Central memory CD8-positive, alpha-beta T cell (primary cell): Measurements from ENCODE around the gene GJA10.
A peak's percentile ranks its signal among the peaks of the same experiment; 100 is the strongest.
"Not testable (repeated sequence)": the region's sequence is repeated elsewhere in the genome, so short reads cannot be mapped to it uniquely, and the experiment has no call there.

ENCODE experiments used
- ATAC-seq: fragments of 150-1000 bp; cut with Tn5 transposase; replicated peaks from 2 replicates; pipeline ENCODE4 v1.10.0; 2022; ENCODE audit warnings: mild to moderate bottlenecking, moderate FRiP score, moderate number of reproducible peaks; ENCODE audit not compliant: poor library complexity, severe bottlenecking; ENCODE audit errors: extremely low read depth
- DNase-seq, 2 donors: peaks; one replicate each; pipeline ENCODE4 v3.0.0; 2021; ENCODE audit warnings: low spot score in 2 of 2
- H3K27ac Mint-ChIP-seq: one replicate; pipeline ENCODE4 v1.8.0; 2022; ENCODE audit warnings: low read depth, mild to moderate bottlenecking, moderate library complexity, mixed read lengths
- H3K27me3 Mint-ChIP-seq: one replicate; pipeline ENCODE4 v1.8.0; 2022; ENCODE audit warnings: mixed read lengths
- H3K36me3 Mint-ChIP-seq: one replicate; pipeline ENCODE4 v1.8.0; 2022; ENCODE audit warnings: mild to moderate bottlenecking, moderate library complexity, mixed read lengths; ENCODE audit not compliant: insufficient read depth
- H3K4me1 Mint-ChIP-seq: one replicate; pipeline ENCODE4 v1.8.0; 2022; ENCODE audit warnings: mixed read lengths
- H3K4me3 Mint-ChIP-seq: one replicate; pipeline ENCODE4 v1.8.0; 2022; ENCODE audit warnings: mild to moderate bottlenecking, moderate library complexity, mixed read lengths
- H3K9me3 Mint-ChIP-seq: one replicate; pipeline ENCODE4 v1.8.0; 2022; ENCODE audit warnings: mixed read lengths

GJA10 gene

DNA sequence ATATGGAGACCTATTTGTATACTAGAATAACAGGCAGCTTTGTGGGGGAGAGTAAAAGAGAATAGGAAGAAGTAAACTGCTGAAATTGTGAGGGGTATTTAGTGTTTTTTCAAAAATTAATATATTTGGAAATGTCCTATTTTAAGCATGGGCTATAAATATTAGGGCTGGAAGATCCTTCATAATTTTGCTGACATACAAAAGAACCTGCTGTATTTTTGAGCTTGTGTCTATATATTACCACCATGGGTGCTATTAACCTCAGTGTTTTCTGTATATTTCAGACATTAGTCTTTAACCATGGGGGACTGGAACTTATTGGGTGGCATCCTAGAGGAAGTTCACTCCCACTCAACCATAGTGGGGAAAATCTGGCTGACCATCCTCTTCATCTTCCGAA lies at the start of gene GJA10:
TSS of gene GJA10 (plus strand) at position 301 of the 400 bp plus-strand sequence. CDS start at position 301, 0 bp downstream.
- Mint-ChIP-seq H3K27me3 (peaks cover 68% of the 10 kb centered on the region), H3K36me3 (no peaks in the 10 kb centered on the region), H3K4me3 (no peak within 1 kb of the TSS), H3K9me3 (no peaks in the 10 kb centered on the region), H3K27ac (no peak within 1 kb of the TSS), H3K4me1 (no peaks in the 10 kb centered on the region)
- ATAC-seq = no peak
- DNase-seq = no peak

GRCh38 chr6:89847513-89847912 lies 46.8 kb upstream of the GJA10 start:
- DNase-seq, ATAC-seq, H3K27ac Mint-ChIP-seq, H3K4me3 Mint-ChIP-seq, H3K9me3 Mint-ChIP-seq, H3K27me3 Mint-ChIP-seq: not testable (repeated sequence)
- peaks cover 22% of the 10 kb centered on the region for H3K36me3 Mint-ChIP-seq
- H3K4me1 Mint-ChIP-seq = peaks cover 11% of the 10 kb centered on the region

- no peak overlapping the region for H3K4me3 Mint-ChIP-seq
- ATAC-seq (no peak), DNase-seq (no peak)
- no peaks in the 10 kb centered on the region for H3K27me3 Mint-ChIP-seq
- no peak overlapping the region for H3K27ac Mint-ChIP-seq
- peaks cover 51% of the 10 kb centered on the region for H3K36me3 Mint-ChIP-seq
- H3K9me3 Mint-ChIP-seq = no peaks in the 10 kb centered on the region
- H3K4me1 Mint-ChIP-seq = no peaks in the 10 kb centered on the region
Measured at GRCh38 chr6:89853068-89853467, 41.2 kb upstream of the GJA10 start.

DNA sequence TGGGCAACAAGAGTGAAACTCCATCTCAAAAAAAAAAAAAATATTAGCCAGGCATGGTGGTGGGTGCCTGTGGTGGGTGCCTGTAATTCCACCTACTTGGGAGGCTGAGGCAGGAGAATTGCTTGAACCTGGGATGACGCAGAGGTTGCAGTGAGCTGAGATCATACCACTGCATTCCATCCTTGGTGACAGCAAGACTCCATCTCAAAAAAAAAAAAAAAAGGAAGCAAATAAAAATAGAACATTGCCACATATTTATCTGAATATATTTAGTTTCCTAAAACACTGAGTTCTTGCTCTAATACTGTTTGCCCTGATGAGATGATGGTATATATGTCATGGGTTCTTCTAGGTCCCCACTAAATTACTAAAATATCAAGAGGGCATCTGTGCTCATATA lies 36.2 kb upstream of the GJA10 start:
- Mint-ChIP-seq H3K9me3 (no peaks in the 10 kb centered on the region), H3K4me1 (peaks cover 11% of the 10 kb centered on the region), H3K36me3 (peaks cover 68% of the 10 kb centered on the region), H3K4me3 (no peak overlapping the region), H3K27ac (no peak overlapping the region), H3K27me3 (no peaks in the 10 kb centered on the region)
- ATAC-seq = no peak
- no peak for DNase-seq

GRCh38 chr6:89859744-89860143 lies 34.5 kb upstream of the GJA10 start:
- DNase-seq = no peak
- H3K27me3 Mint-ChIP-seq = no peaks in the 10 kb centered on the region
- H3K4me1 Mint-ChIP-seq = peaks cover 13% of the 10 kb centered on the region
- H3K36me3 Mint-ChIP-seq = peaks cover 59% of the 10 kb centered on the region
- no peaks in the 10 kb centered on the region for H3K9me3 Mint-ChIP-seq
- ATAC-seq = no peak
- no peak overlapping the region for H3K27ac Mint-ChIP-seq
- H3K4me3 Mint-ChIP-seq = no peak overlapping the region

DNA sequence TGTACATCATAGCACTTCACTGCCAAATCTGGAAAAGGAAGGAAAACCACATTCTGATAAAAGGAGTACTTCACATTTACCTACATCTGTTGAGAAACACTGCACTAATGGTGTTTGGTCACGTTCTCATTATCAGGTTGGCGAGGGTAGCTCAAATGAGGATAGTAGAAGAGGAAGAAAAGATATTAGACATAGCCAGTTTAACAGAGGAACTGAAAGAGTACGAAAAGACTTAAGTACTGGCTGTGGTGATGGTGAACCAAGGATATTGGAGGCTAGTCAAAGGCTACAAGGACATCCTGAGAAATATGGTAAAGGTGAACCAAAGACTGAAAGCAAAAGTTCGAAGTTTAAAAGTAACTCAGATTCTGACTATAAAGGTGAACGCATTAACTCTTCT lies 32.0 kb upstream of the GJA10 start:
- ATAC-seq (no peak), DNase-seq (no peak)
- H3K4me1 Mint-ChIP-seq = peaks cover 13% of the 10 kb centered on the region
- H3K27me3 Mint-ChIP-seq = no peaks in the 10 kb centered on the region
- H3K4me3 Mint-ChIP-seq = no peak overlapping the region
- H3K9me3 Mint-ChIP-seq = no peaks in the 10 kb centered on the region
- peak overlapping the region; percentile 53 for H3K27ac Mint-ChIP-seq
- H3K36me3 Mint-ChIP-seq = peaks cover 51% of the 10 kb centered on the region

GRCh38 chr6:89862698-89863097 lies 31.6 kb upstream of the GJA10 start:
- DNase-seq (no peak), ATAC-seq (no peak)
- no peaks in the 10 kb centered on the region for H3K9me3 Mint-ChIP-seq
- peaks cover 13% of the 10 kb centered on the region for H3K4me1 Mint-ChIP-seq
- peak overlapping the region; percentile 53 for H3K27ac Mint-ChIP-seq
- no peaks in the 10 kb centered on the region for H3K27me3 Mint-ChIP-seq
- H3K4me3 Mint-ChIP-seq = no peak overlapping the region
- peaks cover 47% of the 10 kb centered on the region for H3K36me3 Mint-ChIP-seq

DNA sequence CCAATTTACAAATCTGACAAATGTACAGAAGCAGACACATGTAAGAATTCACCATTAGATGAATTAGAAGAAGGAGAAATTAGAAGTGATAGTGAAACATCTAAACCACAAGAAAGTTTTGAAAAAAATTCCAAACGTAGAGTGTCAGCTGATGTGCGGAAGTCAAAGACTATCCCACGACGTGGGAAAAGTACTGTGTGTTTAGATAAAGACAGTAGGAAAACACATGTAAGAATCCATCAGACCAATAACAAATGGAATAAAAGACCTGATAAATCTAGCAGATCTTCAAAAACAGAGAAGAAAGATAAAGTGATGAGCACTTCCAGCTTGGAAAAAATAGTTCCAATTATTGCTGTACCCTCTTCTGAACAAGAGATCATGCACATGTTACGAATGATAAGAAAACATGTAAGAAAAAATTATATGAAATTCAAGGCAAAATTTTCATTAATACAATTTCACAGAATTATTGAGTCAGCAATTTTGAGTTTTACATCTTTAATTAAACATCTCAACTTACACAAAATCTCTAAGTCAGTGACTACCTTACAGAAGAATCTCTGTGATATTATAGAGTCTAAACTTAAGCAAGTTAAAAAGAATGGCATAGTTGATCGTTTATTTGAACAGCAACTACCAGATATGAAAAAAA lies 28.1 kb upstream of the GJA10 start:
- H3K36me3 Mint-ChIP-seq = peaks cover 37% of the 10 kb centered on the region

GRCh38 chr6:89873721-89874120 lies 20.5 kb upstream of the GJA10 start:
- no peaks in the 10 kb centered on the region for H3K4me1 Mint-ChIP-seq
- no peak overlapping the region for H3K27ac Mint-ChIP-seq
- no peaks in the 10 kb centered on the region for H3K9me3 Mint-ChIP-seq
- ATAC-seq (no peak), DNase-seq (no peak)
- H3K27me3 Mint-ChIP-seq = no peaks in the 10 kb centered on the region
- no peak overlapping the region for H3K4me3 Mint-ChIP-seq
- H3K36me3 Mint-ChIP-seq = peaks cover 28% of the 10 kb centered on the region

More for the DNA sequence above, 28.1 kb upstream of the GJA10 start:
- H3K4me3 Mint-ChIP-seq = no peak overlapping the region
- peaks cover 13% of the 10 kb centered on the region for H3K4me1 Mint-ChIP-seq
- ATAC-seq = no peak
- no peak overlapping the region for H3K27ac Mint-ChIP-seq
- DNase-seq = no peak
- H3K9me3 Mint-ChIP-seq = no peaks in the 10 kb centered on the region
- no peaks in the 10 kb centered on the region for H3K27me3 Mint-ChIP-seq

DNA sequence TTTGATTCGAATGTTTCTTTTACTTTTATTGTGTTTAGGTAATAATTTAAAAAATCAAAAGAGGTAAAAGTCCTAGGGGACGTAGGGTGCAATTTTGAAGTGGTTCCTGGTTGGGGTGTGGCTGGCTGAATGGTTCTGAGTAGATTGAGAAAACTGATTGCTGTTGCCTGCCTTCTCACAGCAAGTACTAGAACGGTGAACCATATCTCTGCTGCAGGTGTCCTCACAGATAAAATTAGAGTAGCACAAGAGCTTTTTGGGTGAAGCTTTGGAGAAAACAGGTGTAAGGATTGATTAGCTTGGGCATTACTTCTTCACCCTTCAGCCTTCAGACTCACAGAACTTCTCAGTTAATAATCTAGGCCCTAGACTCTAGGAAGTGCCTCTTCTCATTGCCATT lies 19.8 kb upstream of the GJA10 start:
- Mint-ChIP-seq H3K27ac (no peak overlapping the region), H3K27me3 (no peaks in the 10 kb centered on the region)
- ATAC-seq = no peak

DNA sequence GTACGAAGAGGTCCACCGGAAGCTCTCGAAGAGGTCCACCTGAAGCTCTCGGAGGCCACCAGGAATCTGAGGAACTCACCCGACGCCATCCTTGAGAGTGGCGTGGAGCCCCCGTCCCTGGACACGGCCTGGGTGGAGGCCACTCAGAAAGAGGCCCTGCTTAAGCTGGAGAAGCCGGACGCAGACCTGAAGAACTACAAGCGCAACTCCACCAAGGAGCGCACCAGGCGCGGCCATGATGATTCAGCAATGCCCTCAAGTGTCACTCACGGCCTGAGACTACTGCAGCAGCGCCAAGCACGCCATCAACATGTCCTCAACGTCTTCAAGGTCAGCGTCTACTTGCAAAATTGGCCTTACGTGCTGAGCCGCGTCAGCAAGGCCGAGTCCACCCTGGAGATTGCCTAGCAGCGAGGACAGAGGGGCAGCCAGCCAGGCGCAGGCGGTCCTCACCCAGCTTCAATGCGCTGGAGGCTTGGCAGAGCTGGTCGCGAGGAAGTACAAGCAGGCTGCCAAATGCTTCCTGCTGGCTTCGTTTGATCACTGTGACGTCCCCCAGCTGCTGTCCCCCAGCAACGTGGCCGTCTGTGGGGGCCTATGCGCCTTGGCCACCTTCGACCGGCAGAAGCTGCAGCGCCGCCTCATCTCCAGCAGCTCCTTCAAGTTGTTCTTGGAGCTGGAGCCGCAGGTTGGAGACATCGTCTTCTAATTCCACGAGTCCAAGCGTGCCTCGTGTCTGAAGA lies 7.7 kb upstream of the GJA10 start:
- ATAC-seq (no peak), DNase-seq (no peak)
- Mint-ChIP-seq H3K4me1 (peaks cover 11% of the 10 kb centered on the region), H3K27ac (no peak overlapping the region), H3K4me3 (no peak overlapping the region), H3K9me3 (no peaks in the 10 kb centered on the region), H3K36me3 (no peaks in the 10 kb centered on the region), H3K27me3 (peaks cover 25% of the 10 kb centered on the region)

More for the DNA sequence above, 19.8 kb upstream of the GJA10 start:
- H3K4me3 Mint-ChIP-seq = no peak overlapping the region
- H3K9me3 Mint-ChIP-seq = no peaks in the 10 kb centered on the region
- H3K36me3 Mint-ChIP-seq = peaks cover 24% of the 10 kb centered on the region
- H3K4me1 Mint-ChIP-seq = no peaks in the 10 kb centered on the region
- no peak for DNase-seq

DNA sequence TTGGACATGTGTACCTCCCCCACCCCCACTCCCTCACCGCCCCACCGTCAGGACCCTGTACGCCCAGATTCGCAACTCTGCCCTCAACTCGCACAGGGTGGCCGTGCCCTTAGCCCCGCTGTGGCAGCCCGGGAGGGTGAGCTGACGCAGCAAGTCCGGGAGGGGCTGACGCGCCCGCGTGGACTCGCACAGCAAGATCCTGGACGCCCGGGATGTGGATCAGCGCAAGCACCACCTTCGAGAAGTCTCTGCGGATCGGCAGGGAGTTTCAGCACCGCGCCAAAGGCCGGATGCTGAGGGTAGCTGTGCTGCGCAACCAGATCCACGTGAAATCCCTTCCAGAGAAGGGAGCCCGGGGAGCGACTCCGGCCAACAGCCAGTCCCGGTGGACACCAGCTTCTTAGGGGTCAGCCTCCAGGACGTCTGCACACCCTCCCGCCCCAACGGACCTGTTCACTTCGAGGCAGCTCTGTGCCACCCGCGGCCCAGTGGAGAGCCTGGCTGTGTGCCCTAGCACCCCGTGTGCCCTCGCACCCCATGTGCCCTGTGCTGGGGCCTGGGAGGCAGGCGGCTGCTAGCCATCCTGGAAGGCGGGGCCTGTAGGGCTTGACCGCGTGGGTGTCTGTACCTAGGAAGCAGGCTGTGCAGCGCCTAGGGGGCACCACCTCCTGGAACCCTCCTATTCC lies 6.7 kb upstream of the GJA10 start:
- H3K4me1 Mint-ChIP-seq = peaks cover 11% of the 10 kb centered on the region
- H3K9me3 Mint-ChIP-seq = no peaks in the 10 kb centered on the region
- H3K4me3 Mint-ChIP-seq = no peak overlapping the region
- ATAC-seq (no peak), DNase-seq (no peak)
- H3K27me3 Mint-ChIP-seq = peaks cover 31% of the 10 kb centered on the region
- no peak overlapping the region for H3K27ac Mint-ChIP-seq
- H3K36me3 Mint-ChIP-seq = no peaks in the 10 kb centered on the region

DNA sequence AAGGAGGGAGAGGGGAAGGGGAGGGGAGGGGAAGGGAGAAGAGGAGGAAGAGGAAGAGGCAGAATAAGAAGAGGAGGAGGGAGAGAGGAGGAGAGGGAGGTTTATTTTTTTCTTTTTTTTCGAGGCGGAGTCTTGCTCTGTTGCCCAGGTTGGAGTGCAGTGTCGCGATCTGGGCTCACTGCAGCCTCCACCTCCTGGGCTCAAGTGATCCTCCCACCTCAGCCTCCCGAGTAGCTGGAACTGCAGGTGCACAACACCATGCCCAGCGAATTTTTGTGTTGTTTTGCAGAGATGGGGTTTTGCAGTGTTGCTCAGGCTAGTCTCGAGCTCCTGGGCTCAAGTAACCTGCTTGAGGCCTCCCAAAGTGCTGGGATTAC lies 6.1 kb upstream of the GJA10 start:
- Mint-ChIP-seq H3K4me3 (no peak overlapping the region), H3K9me3 (no peaks in the 10 kb centered on the region), H3K4me1 (peaks cover 11% of the 10 kb centered on the region), H3K27ac (no peak overlapping the region), H3K36me3 (no peaks in the 10 kb centered on the region), H3K27me3 (peaks cover 37% of the 10 kb centered on the region)
- ATAC-seq (no peak), DNase-seq (no peak)
